WI38 (cell line): ENCODE data around the gene PLA2G2E.

ENCODE experiments used
- H3K4me3 ChIP-seq: 2 replicates; pipeline ENCODE4 v1.5.1; 2011; ENCODE audit warnings: low read depth, mild to moderate bottlenecking, control low read depth, low read length
- CTCF ChIP-seq: IDR thresholded peaks from 2 replicates; pipeline ENCODE4 v1.5.1; 2012; ENCODE audit warnings: low read depth, mild to moderate bottlenecking, control low read depth, low read length

PLA2G2E gene

GRCh38 chr1:19920132-19920710 lies 3.2 kb downstream of the PLA2G2E start:
- no peak overlapping the region for H3K4me3 ChIP-seq
- TF ChIP-seq CTCF, result no peak

DNA sequence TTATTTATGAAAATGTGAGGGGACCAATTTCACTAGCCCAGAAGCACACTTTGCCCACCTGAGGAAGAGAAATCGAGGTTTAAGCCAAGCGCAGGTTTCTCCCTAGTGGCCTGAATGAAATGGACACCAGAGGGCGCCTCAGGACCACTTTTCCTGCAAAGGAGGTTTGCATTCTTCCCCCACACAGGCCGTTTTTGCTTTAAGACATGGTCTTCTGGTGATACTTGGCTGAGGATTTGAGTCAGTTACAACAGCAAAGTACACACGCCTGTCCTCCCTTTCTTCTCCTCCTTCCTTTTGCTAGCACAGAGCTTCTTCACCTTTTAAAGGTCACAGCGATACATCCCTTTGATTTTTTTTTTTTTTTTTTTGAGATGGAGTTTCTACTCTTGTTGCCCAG lies 5.4 kb downstream of the PLA2G2E start:
- peak; percentile 89 for TF ChIP-seq CTCF
- H3K4me3 ChIP-seq, result no peak overlapping the region

- H3K4me3 ChIP-seq, result no peak overlapping the region
- no peak for TF ChIP-seq CTCF
Measured at GRCh38 chr1:19910650-19911049, 12.8 kb downstream of the PLA2G2E start.

- no peak overlapping the region for H3K4me3 ChIP-seq
- TF ChIP-seq CTCF, result no peak
Measured at GRCh38 chr1:19909971-19910370, 13.4 kb downstream of the PLA2G2E start.

GRCh38 chr1:19909392-19909791 lies 14.0 kb downstream of the PLA2G2E start:
- no peak for TF ChIP-seq CTCF
- no peak overlapping the region for H3K4me3 ChIP-seq

DNA sequence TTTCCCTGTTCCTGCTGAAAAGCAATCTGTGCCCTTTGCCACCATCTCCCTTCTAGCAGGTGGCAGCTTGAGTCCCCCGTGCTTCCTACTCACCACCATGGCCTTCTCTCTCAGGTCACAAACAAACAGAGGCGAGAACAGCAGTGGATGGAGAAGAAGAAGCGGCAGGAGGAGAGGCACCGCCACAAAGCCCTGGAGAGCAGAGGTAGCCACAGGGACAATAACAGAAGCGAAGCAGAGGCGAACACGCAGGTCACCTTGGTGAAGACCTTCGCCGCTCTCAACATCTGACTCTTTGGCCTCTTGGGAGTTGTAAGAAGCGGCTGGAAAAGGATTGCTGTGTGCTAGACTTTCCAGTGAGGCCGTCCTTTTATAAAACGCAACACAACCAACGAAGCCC lies 16.0 kb downstream of the PLA2G2E start:
- TF ChIP-seq CTCF, result no peak
- H3K4me3 ChIP-seq, result no peak overlapping the region

GRCh38 chr1:19903621-19904020 lies 19.8 kb downstream of the PLA2G2E start:
- no peak overlapping the region for H3K4me3 ChIP-seq
- TF ChIP-seq CTCF, result no peak
